Mesendoderm (in vitro differentiated cells): ENCODE data around the gene NEXMIF. TPM values are rescaled to one million over a fixed set of nuclear protein-coding genes. Genes with fewer than 3 reads are reported as not detected.
A peak's percentile ranks its signal among the peaks of the same experiment; 100 is the strongest.
"Not testable (repeated sequence)": the region's sequence is repeated elsewhere in the genome, so short reads cannot be mapped to it uniquely, and the experiment has no call there.

ENCODE experiments used
- DNase-seq: peaks from one replicate; pipeline ENCODE4 v3.0.0; 2013
- H2AK5ac ChIP-seq: 2 replicates; pipeline ENCODE4 v1.6.1; 2013; ENCODE audit warnings: low read length, inconsistent platforms
- H2BK120ac ChIP-seq: 2 replicates; pipeline ENCODE4 v1.6.1; 2013; ENCODE audit warnings: low read depth, mild to moderate bottlenecking, low read length, moderate library complexity, mixed read lengths
- H2BK15ac ChIP-seq: replicated peaks from 2 replicates; pipeline ENCODE4 v1.6.1; 2013; ENCODE audit warnings: low read depth, mild to moderate bottlenecking, moderate library complexity
- H2BK5ac ChIP-seq: 2 replicates; pipeline ENCODE4 v1.6.1; 2013; ENCODE audit warnings: low read length, inconsistent platforms
- H3K18ac ChIP-seq: 2 replicates; pipeline ENCODE4 v1.6.1; 2013; ENCODE audit warnings: mild to moderate bottlenecking, low read length, mixed read lengths
- H3K23ac ChIP-seq: one replicate; pipeline ENCODE4 v1.6.1; 2013; ENCODE audit warnings: low read length
- H3K27ac ChIP-seq: 2 replicates; pipeline ENCODE4 v1.5.1; 2013; ENCODE audit warnings: low read depth, mild to moderate bottlenecking, inconsistent platforms, low read length, moderate library complexity
- H3K27me3 ChIP-seq: 2 replicates; pipeline ENCODE4 v1.6.1; 2013; ENCODE audit warnings: low read length, control low read depth, mild to moderate bottlenecking, inconsistent platforms; ENCODE audit not compliant: insufficient read depth, poor library complexity
- H3K36me3 ChIP-seq: 2 replicates; pipeline ENCODE4 v1.6.1; 2013; ENCODE audit warnings: low read length, inconsistent platforms; ENCODE audit not compliant: control insufficient read depth, insufficient read depth
- H3K4ac ChIP-seq: one replicate; pipeline ENCODE4 v1.6.1; 2013; ENCODE audit warnings: low read depth, mild to moderate bottlenecking, low read length, moderate library complexity
- H3K4me1 ChIP-seq: 2 replicates; pipeline ENCODE4 v1.6.1; 2013; ENCODE audit warnings: low read depth, low read length, inconsistent platforms; ENCODE audit not compliant: control insufficient read depth
- H3K4me2 ChIP-seq: 2 replicates; pipeline ENCODE4 v1.6.1; 2013; ENCODE audit warnings: low read length
- H3K4me3 ChIP-seq: 2 replicates; pipeline ENCODE4 v1.5.1; 2013; ENCODE audit warnings: mild to moderate bottlenecking, low read length
- H3K56ac ChIP-seq: one replicate; pipeline ENCODE4 v1.6.1; 2013; ENCODE audit warnings: low read length
- H3K79me1 ChIP-seq: 2 replicates; pipeline ENCODE4 v1.6.1; 2013; ENCODE audit warnings: low read length, inconsistent platforms
- H3K79me2 ChIP-seq: 2 replicates; pipeline ENCODE4 v1.6.1; 2013; ENCODE audit warnings: mild to moderate bottlenecking, low read length; ENCODE audit not compliant: control insufficient read depth, insufficient read depth
- H3K9ac ChIP-seq: 2 replicates; pipeline ENCODE4 v1.6.1; 2013; ENCODE audit warnings: low read length, inconsistent platforms
- H4K5ac ChIP-seq: one replicate; pipeline ENCODE4 v1.6.1; 2013; ENCODE audit warnings: low read length
- H4K8ac ChIP-seq: one replicate; pipeline ENCODE4 v1.6.1; 2013; ENCODE audit warnings: low read depth, mild to moderate bottlenecking, control low read depth, low read length, moderate library complexity
- WGBS: extraction: QIAGEN DNeasy Blood & Tissue Kit; methylation state at CpG from one replicate; pipeline ENCODE4 v1.1.7; 2013; ENCODE audit warnings: low lambda C conversion rate, missing lambda C conversion rate; ENCODE audit not compliant: insufficient coverage; ENCODE audit errors: extremely low coverage; 5-methylcytosine and 5-hydroxymethylcytosine counted together
- polyA plus RNA-seq, 2 experiments: library from polyadenylated mRNA; stranded (reverse); fragments of 200-250 nt; gene quantifications; one replicate each; pipeline ENCODE4 v1.2.3, GENCODE V29; 2013

NEXMIF gene
- 0.07 TPM for polyA plus RNA-seq (2013, experiment 1 of 2)
- 0.06 TPM for polyA plus RNA-seq (2013, experiment 2 of 2)

DNA sequence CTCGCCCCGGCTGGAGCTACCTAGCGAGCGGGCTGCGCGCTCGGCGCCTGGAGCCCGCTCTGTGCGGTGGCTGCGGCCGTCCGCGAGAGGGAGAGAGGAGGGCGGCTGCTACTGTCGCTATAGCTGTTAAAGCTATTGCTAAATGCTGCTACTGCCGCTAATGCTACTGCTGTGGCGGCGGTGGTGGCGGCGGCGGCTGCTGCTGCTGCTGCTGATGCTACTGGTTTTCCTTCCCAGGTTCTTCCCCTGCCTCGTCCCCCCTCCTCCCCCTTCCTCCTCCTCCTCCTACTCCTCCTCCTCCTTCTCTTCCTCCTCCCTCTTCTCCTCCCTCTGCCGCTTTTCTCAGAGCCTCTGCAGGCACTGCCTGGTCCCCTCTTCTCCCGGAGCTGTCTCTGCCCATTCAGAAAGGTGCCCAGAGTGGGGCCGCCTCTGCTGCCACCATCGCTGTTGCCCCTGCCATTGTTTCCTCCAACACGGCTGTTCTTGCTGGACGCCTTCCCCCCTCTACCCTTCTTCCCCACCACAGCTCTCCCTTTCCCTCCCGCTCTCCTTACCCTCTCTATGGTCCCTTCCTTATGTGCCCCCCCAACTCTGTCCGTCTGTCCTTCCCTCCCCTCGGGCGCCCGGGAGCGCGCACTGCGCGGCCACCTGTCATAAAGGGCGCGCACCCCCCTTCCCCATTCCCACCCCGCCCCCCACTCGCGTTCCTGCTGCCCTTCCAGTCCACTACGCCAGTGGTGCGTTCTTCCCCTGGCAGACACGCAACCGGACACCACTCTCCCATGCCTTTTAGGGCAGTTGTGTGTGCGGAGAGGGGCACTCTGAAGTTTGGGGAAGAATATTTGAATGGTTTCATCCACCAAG, at the start of gene NEXMIF:
NEXMIF (minus strand) TSS at position 228 of the 864 bp plus-strand sequence.
- no peak within 1 kb of the TSS for H3K23ac ChIP-seq
- no peak within 1 kb of the TSS for H3K4me3 ChIP-seq
- no peak within 1 kb of the TSS for H4K8ac ChIP-seq
- no peaks in the 10 kb centered on the region for H3K79me1 ChIP-seq
- H3K27ac ChIP-seq = no peak within 1 kb of the TSS
- no peaks in the 10 kb centered on the region for H3K79me2 ChIP-seq
- no peaks in the 10 kb centered on the region for H3K4me1 ChIP-seq
- DNase-seq = no peak
- H3K36me3 ChIP-seq = no peaks in the 10 kb centered on the region
- no peaks in the 10 kb centered on the region for H3K27me3 ChIP-seq
- no peak within 1 kb of the TSS for H2BK120ac ChIP-seq
- no peak within 1 kb of the TSS for H2BK15ac ChIP-seq
- H4K5ac ChIP-seq = no peak within 1 kb of the TSS
- no peak within 1 kb of the TSS for H3K18ac ChIP-seq
- WGBS = no CpG with 5 or more reads among the region's 48 CpGs
- peak within 1 kb of the TSS; percentile 56 for H3K4me2 ChIP-seq
- no peak within 1 kb of the TSS for H3K4ac ChIP-seq
- H3K56ac ChIP-seq = peak within 1 kb of the TSS; percentile 79
- peak within 1 kb of the TSS; percentile 43 for H3K9ac ChIP-seq
- no peak within 1 kb of the TSS for H2BK5ac ChIP-seq
- no peak within 1 kb of the TSS for H2AK5ac ChIP-seq

DNA sequence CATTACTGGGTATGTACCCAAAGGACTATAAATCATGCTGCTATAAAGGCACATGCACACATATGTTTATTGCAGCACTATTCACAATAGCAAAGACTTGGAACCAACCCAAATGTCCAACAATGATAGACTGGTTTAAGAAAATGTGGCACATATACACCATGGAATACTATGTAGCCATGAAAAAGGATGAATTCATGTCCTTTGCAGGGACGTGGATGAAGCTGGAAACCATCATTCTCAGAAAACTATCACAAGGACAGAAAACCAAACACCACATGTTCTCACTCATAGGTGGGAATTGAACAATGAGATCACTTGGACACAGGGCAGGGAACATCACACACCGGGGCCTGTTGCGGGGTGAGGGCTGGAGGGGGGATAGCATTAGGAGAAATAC, 36.7 kb upstream of the NEXMIF start:
- not testable (repeated sequence) for H3K4me3 ChIP-seq, H3K4me2 ChIP-seq, H4K8ac ChIP-seq, H3K79me2 ChIP-seq, DNase-seq, H2AK5ac ChIP-seq, H3K27me3 ChIP-seq, H3K4me1 ChIP-seq, H3K36me3 ChIP-seq, H2BK5ac ChIP-seq, H3K79me1 ChIP-seq, H3K18ac ChIP-seq, H2BK120ac ChIP-seq, H3K23ac ChIP-seq, H3K9ac ChIP-seq, H3K56ac ChIP-seq, H2BK15ac ChIP-seq, H3K4ac ChIP-seq, H4K5ac ChIP-seq, H3K27ac ChIP-seq
- no CpG with 5 or more reads among the region's 3 CpGs for WGBS

DNA sequence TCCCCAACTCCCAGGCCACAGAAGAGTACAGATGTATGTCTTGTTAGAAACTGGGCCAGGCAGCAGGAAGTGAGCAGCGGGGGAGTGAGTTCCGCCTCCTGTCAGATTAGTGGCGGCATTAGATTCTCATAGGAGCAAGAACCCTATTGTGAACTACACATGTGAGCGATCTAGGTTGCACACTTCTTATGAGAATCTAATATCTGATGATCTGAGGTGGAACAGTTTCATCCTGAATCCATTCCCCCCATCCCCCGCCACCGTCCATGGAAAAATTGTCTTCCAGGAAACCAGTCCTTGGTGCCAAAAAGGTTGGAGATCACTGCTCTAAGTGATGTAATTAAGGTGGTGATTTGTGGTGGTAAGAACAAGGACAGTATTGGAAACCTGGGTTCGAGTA, 24.5 kb upstream of the NEXMIF start:
- WGBS = no CpG with 5 or more reads among the region's 7 CpGs
- no peak for DNase-seq

DNA sequence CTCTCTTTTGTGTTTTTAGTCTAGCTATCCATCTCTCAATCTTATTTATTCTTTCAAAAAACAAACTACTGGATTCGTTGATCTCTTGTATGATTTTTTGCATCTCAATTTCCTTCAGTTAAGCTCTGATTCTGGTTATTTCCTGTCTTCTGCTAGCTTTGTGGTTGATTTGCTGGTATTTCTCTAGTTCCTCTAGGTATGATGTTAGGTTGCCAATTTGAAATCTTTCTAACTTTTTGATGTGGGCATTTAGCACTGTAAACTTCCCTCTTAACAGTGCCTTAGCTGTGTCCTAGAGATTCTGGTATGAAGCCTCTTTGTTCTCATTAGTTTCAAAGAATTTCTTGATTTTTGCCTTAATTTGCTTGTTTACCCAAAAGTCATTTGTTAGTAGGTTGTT, 15.2 kb upstream of the NEXMIF start:
- H2AK5ac ChIP-seq = no peak overlapping the region
- H3K27ac ChIP-seq = no peak overlapping the region
- H3K79me2 ChIP-seq = no peaks in the 10 kb centered on the region
- H3K4ac ChIP-seq = no peak overlapping the region
- H3K9ac ChIP-seq = no peak overlapping the region
- no peaks in the 10 kb centered on the region for H3K27me3 ChIP-seq
- no peak overlapping the region for H3K4me3 ChIP-seq
- no peak overlapping the region for H2BK5ac ChIP-seq
- H4K8ac ChIP-seq = no peak overlapping the region
- H4K5ac ChIP-seq = no peak overlapping the region
- DNase-seq = no peak
- no peaks in the 10 kb centered on the region for H3K79me1 ChIP-seq
- H2BK15ac ChIP-seq = no peak overlapping the region
- H3K36me3 ChIP-seq = no peaks in the 10 kb centered on the region
- no peak overlapping the region for H3K56ac ChIP-seq
- no peak overlapping the region for H2BK120ac ChIP-seq
- H3K4me2 ChIP-seq = no peak overlapping the region
- no CpG with 5 or more reads among the region's 1 CpG for WGBS
- no peak overlapping the region for H3K18ac ChIP-seq
- H3K4me1 ChIP-seq = no peaks in the 10 kb centered on the region
- no peak overlapping the region for H3K23ac ChIP-seq

More for the DNA sequence above, 24.5 kb upstream of the NEXMIF start:
- no peak overlapping the region for H3K56ac ChIP-seq
- no peak overlapping the region for H3K27ac ChIP-seq
- H4K8ac ChIP-seq = no peak overlapping the region
- H3K18ac ChIP-seq = no peak overlapping the region
- no peak overlapping the region for H4K5ac ChIP-seq
- H3K79me1 ChIP-seq = no peaks in the 10 kb centered on the region
- H3K23ac ChIP-seq = no peak overlapping the region
- H2AK5ac ChIP-seq = no peak overlapping the region
- no peak overlapping the region for H3K4me3 ChIP-seq
- no peaks in the 10 kb centered on the region for H3K27me3 ChIP-seq
- no peak overlapping the region for H2BK5ac ChIP-seq
- no peak overlapping the region for H2BK15ac ChIP-seq
- H3K4me2 ChIP-seq = no peak overlapping the region
- H3K4ac ChIP-seq = no peak overlapping the region
- no peaks in the 10 kb centered on the region for H3K79me2 ChIP-seq
- H2BK120ac ChIP-seq = no peak overlapping the region
- no peaks in the 10 kb centered on the region for H3K4me1 ChIP-seq
- H3K36me3 ChIP-seq = no peaks in the 10 kb centered on the region
- H3K9ac ChIP-seq = no peak overlapping the region

DNA sequence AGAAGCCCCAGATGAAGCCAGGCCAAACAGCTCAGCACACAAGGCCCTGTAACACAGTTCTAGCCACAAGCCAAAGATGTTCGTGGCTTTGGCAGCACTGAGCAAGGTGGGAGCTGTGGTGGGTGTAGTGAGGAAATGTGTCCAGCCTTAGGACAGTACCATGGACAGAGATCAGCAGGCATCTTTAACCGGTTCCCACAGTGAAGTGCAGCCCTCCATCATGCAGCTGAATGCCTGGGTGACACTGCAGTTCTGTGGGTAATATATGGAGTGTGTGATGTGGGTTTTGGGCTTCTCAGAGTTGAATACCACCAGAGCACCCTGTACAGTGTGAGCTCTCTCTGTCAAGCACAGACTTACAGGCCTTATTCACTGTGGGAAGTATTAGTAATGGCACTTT, 6.0 kb upstream of the NEXMIF start:
- H3K4me1 ChIP-seq = no peaks in the 10 kb centered on the region
- no CpG with 5 or more reads among the region's 2 CpGs for WGBS
- H3K79me2 ChIP-seq = no peaks in the 10 kb centered on the region
- no peak overlapping the region for H2BK15ac ChIP-seq
- no peak overlapping the region for H3K4me2 ChIP-seq
- DNase-seq = peak; percentile 37
- no peak overlapping the region for H2AK5ac ChIP-seq
- H3K4me3 ChIP-seq = no peak overlapping the region
- no peak overlapping the region for H4K8ac ChIP-seq
- no peak overlapping the region for H4K5ac ChIP-seq
- no peak overlapping the region for H2BK5ac ChIP-seq
- no peak overlapping the region for H3K23ac ChIP-seq
- H3K18ac ChIP-seq = no peak overlapping the region
- H3K36me3 ChIP-seq = no peaks in the 10 kb centered on the region
- H2BK120ac ChIP-seq = no peak overlapping the region
- H3K79me1 ChIP-seq = no peaks in the 10 kb centered on the region
- no peaks in the 10 kb centered on the region for H3K27me3 ChIP-seq
- H3K56ac ChIP-seq = no peak overlapping the region
- H3K4ac ChIP-seq = no peak overlapping the region
- no peak overlapping the region for H3K9ac ChIP-seq
- no peak overlapping the region for H3K27ac ChIP-seq
